ENCODE measurements around the gene LPCAT2. TPM values are rescaled to one million over a fixed set of nuclear protein-coding genes. Genes with fewer than 3 reads are reported as not detected.

Gene LPCAT2
- total and polyA plus RNA-seq, 4 donors = 0.96 to 4.2 (median 2.7) TPM

DNA sequence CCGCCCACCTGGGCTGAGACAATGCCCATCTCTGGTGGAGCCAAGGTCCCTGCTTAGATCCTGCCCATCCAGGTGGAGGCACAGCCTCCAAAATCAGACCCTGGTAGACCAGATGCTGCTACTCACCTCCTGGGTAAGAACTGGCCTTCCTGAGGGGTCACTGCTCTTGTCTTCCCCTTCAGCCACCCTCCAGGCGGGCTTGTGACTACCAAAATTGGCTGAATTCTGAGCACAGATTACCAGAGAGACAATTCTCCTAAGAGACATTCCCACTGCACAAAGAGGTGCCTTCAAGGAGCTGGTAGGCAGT, 19.0 kb upstream of the LPCAT2 start (continued):
- TF ChIP-seq CTCF (IDR thresholded peaks at IDR 0.05; ENCODE audit: low read depth, low read length, missing input control) (no peak), GABPA (IDR thresholded peaks at IDR 0.05 in 1 of 2, conservative IDR thresholded peaks at IDR 0.05 in 1 of 2) (no peak), JUND (IDR thresholded peaks at IDR 0.05) (no peak), FOXA2 (IDR thresholded peaks at IDR 0.05) (no peak), HNF4G (IDR thresholded peaks at IDR 0.05) (no peak), SP1 (IDR thresholded peaks at IDR 0.05) (no peak), HNF4A (conservative IDR thresholded peaks at IDR 0.05) (no peak), EGR1 (IDR thresholded peaks at IDR 0.05; ENCODE audit: low read depth in 2 of 2) (no peak), FOXA1 (IDR thresholded peaks at IDR 0.05) (no peak), TAF1 (conservative IDR thresholded peaks at IDR 0.05) (no peak)
- TF ChIP-seq, protein P1, sequence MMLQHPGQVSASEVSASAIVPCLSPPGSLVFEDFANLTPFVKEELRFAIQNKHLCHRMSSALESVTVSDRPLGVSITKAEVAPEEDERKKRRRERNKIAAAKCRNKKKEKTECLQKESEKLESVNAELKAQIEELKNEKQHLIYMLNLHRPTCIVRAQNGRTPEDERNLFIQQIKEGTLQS (IDR thresholded peaks at IDR 0.05) = no peak

DNA sequence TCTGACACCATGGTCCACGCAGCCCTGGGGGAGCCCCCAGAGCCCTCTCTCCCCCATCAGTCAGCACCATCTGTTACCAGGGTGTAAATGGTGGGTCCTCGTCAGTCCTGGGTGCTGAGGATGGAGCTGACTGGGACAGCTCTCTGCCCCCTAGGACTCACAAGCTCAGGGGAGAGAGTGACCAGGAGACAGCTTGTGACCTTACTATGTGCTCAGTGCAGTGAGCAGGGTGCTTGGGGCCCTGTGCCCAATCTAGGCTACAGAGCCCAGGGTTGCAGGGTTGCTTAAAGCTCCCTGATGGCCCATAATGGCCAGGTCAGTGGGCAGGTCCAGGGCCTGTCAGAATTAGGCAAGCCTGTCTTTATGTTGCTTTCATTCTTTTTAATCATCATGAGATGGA, 18.6 kb upstream of the LPCAT2 start:
- Histone ChIP-seq H3K4me1 (ENCODE audit: control insufficient read depth in 4 of 4, insufficient read depth in 4 of 4, low read length in 3 of 4) (no peaks in the 10 kb centered on the region), H3K9ac (ENCODE audit: low read depth in 1 of 2, low read length in 2 of 2) (no peak overlapping the region), H3K36me3 (ENCODE audit: control insufficient read depth in 4 of 4, insufficient read depth in 3 of 4, low read depth in 1 of 4, low read length in 3 of 4) (peaks cover 0 to 1% (median 0%) of the 10 kb centered on the region in 4 donors), H3K27me3 (ENCODE audit: control insufficient read depth in 4 of 4, insufficient read depth in 4 of 4, low read length in 3 of 4) (no peaks in the 10 kb centered on the region), H3K27ac (ENCODE audit: low read depth in 1 of 2, low read length in 2 of 2) (no peak overlapping the region), H3K4me3 (ENCODE audit: low read depth in 1 of 3, low read length in 3 of 3) (no peak overlapping the region), H3K9me3 (ENCODE audit: control insufficient read depth in 4 of 4, low read length in 3 of 4) (no peaks in the 10 kb centered on the region)
- WGBS = 88% methylated on average over 2 of the region's 2 CpGs
- no peak for DNase-seq (ENCODE audit: low spot score)
- TF ChIP-seq RAD21 (IDR thresholded peaks at IDR 0.05) = no peak
- no peak for TF ChIP-seq TAF1 (conservative IDR thresholded peaks at IDR 0.05)
- TF ChIP-seq HNF4A (conservative IDR thresholded peaks at IDR 0.05) = no peak
- TF ChIP-seq YY1 (IDR thresholded peaks at IDR 0.05) = no peak

GRCh38 chr16:55491691-55492090, 17.2 kb upstream of the LPCAT2 start:
- no peaks in the 10 kb centered on the region for H3K4me1 ChIP-seq (ENCODE audit: control insufficient read depth in 4 of 4, insufficient read depth in 4 of 4, low read length in 3 of 4)
- H3K27me3 ChIP-seq (ENCODE audit: control insufficient read depth in 4 of 4, insufficient read depth in 4 of 4, low read length in 3 of 4) = no peaks in the 10 kb centered on the region
- DNase-seq (ENCODE audit: low spot score) = no peak
- H3K9me3 ChIP-seq (ENCODE audit: control insufficient read depth in 4 of 4, low read length in 3 of 4) = no peaks in the 10 kb centered on the region
- H3K9ac ChIP-seq (ENCODE audit: low read depth in 1 of 2, low read length in 2 of 2) = no peak overlapping the region
- no peak overlapping the region for H3K4me3 ChIP-seq (ENCODE audit: low read depth in 1 of 3, low read length in 3 of 3)
- H3K27ac ChIP-seq (ENCODE audit: low read depth in 1 of 2, low read length in 2 of 2) = no peak overlapping the region
- WGBS = 78% methylated on average over 7 of the region's 7 CpGs
- TF ChIP-seq, protein P1 (IDR thresholded peaks at IDR 0.05) = no peak
- peak; percentile 35 for TF ChIP-seq NR2F2 (IDR thresholded peaks at IDR 0.05)
- peaks cover 0 to 1% (median 0%) of the 10 kb centered on the region in 4 donors for H3K36me3 ChIP-seq (ENCODE audit: control insufficient read depth in 4 of 4, insufficient read depth in 3 of 4, low read depth in 1 of 4, low read length in 3 of 4)

- Histone ChIP-seq H3K27me3 (ENCODE audit: control insufficient read depth in 4 of 4, insufficient read depth in 4 of 4, low read length in 3 of 4) (no peaks in the 10 kb centered on the region), H3K27ac (ENCODE audit: low read depth in 1 of 2, low read length in 2 of 2) (no peak overlapping the region), H3K9ac (ENCODE audit: low read depth in 1 of 2, low read length in 2 of 2) (no peak overlapping the region), H3K36me3 (ENCODE audit: control insufficient read depth in 4 of 4, insufficient read depth in 3 of 4, low read depth in 1 of 4, low read length in 3 of 4) (no peaks in the 10 kb centered on the region), H3K9me3 (ENCODE audit: control insufficient read depth in 4 of 4, low read length in 3 of 4) (no peaks in the 10 kb centered on the region), H3K4me3 (ENCODE audit: low read depth in 1 of 3, low read length in 3 of 3) (no peak overlapping the region), H3K4me1 (ENCODE audit: control insufficient read depth in 4 of 4, insufficient read depth in 4 of 4, low read length in 3 of 4) (no peaks in the 10 kb centered on the region)
- peak; percentile 12 for DNase-seq (ENCODE audit: low spot score)
- 86% methylated on average over 10 of the region's 10 CpGs for WGBS
- TF ChIP-seq SP1 (IDR thresholded peaks at IDR 0.05) (no peak), GABPA (IDR thresholded peaks at IDR 0.05 in 1 of 2, conservative IDR thresholded peaks at IDR 0.05 in 1 of 2) (no peak), HNF4A (conservative IDR thresholded peaks at IDR 0.05) (no peak), FOXA2 (IDR thresholded peaks at IDR 0.05) (no peak), HNF4G (IDR thresholded peaks at IDR 0.05) (no peak), FOXA1 (IDR thresholded peaks at IDR 0.05) (no peak), YY1 (IDR thresholded peaks at IDR 0.05) (no peak), REST (IDR thresholded peaks at IDR 0.05) (no peak), RAD21 (IDR thresholded peaks at IDR 0.05) (no peak), TAF1 (conservative IDR thresholded peaks at IDR 0.05) (no peak)
- TF ChIP-seq, protein P2, sequence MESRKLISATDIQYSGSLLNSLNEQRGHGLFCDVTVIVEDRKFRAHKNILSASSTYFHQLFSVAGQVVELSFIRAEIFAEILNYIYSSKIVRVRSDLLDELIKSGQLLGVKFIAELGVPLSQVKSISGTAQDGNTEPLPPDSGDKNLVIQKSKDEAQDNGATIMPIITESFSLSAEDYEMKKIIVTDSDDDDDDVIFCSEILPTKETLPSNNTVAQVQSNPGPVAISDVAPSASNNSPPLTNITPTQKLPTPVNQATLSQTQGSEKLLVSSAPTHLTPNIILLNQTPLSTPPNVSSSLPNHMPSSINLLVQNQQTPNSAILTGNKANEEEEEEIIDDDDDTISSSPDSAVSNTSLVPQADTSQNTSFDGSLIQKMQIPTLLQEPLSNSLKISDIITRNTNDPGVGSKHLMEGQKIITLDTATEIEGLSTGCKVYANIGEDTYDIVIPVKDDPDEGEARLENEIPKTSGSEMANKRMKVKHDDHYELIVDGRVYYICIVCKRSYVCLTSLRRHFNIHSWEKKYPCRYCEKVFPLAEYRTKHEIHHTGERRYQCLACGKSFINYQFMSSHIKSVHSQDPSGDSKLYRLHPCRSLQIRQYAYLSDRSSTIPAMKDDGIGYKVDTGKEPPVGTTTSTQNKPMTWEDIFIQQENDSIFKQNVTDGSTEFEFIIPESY (IDR thresholded peaks at IDR 0.05) = no peak
- TF ChIP-seq, protein P1 (IDR thresholded peaks at IDR 0.05) = no peak
- TF ChIP-seq, protein P3, sequence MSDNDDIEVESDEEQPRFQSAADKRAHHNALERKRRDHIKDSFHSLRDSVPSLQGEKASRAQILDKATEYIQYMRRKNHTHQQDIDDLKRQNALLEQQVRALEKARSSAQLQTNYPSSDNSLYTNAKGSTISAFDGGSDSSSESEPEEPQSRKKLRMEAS (IDR thresholded peaks at IDR 0.05) = no peak
These were observed 16.0 kb upstream of the LPCAT2 start for GRCh38 chr16:55492756-55493380.

Measured in liver (tissue), 9 donors.